Stimulated activated CD4-positive, alpha-beta T cell treated with anti-CD3 and anti-CD28 coated beads, Interleukin-1b, Interleukin-23, amount 100 ng/mL, for 48 hours (primary cell): ENCODE results near the gene HADHA.
"Not testable (repeated sequence)": the region's sequence is repeated elsewhere in the genome, so short reads cannot be mapped to it uniquely, and the experiment has no call there.

Experiments used
- DNase-seq: peaks from one replicate; pipeline ENCODE4 v3.0.0-alpha.2; 2020

Gene HADHA

GRCh38 chr2:26244309-26245230 is at the start of gene HADHA, which contains the start of gene HADHB:
HADHA (minus strand) TSS chr2:26244632; CDS start chr2:26244596, 36 bp downstream.
HADHB (plus strand) TSS chr2:26244939; CDS start chr2:26254255, 9,316 bp downstream.
- peak; percentile 87 for DNase-seq

GRCh38 chr2:26292646-26293045 is 48.2 kb upstream of the HADHA start:
- no peak for DNase-seq

- DNase-seq: no peak
These were observed 45.6 kb upstream of the HADHA start for GRCh38 chr2:26290001-26290400.

- DNase-seq: no peak
These were observed 41.5 kb upstream of the HADHA start for GRCh38 chr2:26285931-26286330.

GRCh38 chr2:26284132-26284531 is 39.7 kb upstream of the HADHA start:
- no peak for DNase-seq

GRCh38 chr2:26283606-26284005 is 39.2 kb upstream of the HADHA start:
- DNase-seq: no peak

GRCh38 chr2:26281226-26281625 is 36.8 kb upstream of the HADHA start:
- no peak for DNase-seq

GRCh38 chr2:26279886-26280285 is 35.5 kb upstream of the HADHA start:
- DNase-seq: no peak

- DNase-seq: no peak
These were observed 32.2 kb upstream of the HADHA start for GRCh38 chr2:26276484-26277227.

- DNase-seq: no peak
These were observed 29.7 kb upstream of the HADHA start for GRCh38 chr2:26274058-26274613.

- DNase-seq: no peak
These were observed 29.1 kb upstream of the HADHA start for GRCh38 chr2:26273501-26273900.

GRCh38 chr2:26270373-26270772 is 25.9 kb upstream of the HADHA start:
- no peak for DNase-seq

GRCh38 chr2:26269571-26270158 is 25.2 kb upstream of the HADHA start:
- DNase-seq: no peak

- not testable (repeated sequence) for DNase-seq
These were observed 24.4 kb upstream of the HADHA start for GRCh38 chr2:26268670-26269385.

GRCh38 chr2:26268213-26268612 is 23.8 kb upstream of the HADHA start:
- DNase-seq: no peak

GRCh38 chr2:26258836-26259235 is 14.4 kb upstream of the HADHA start:
- DNase-seq: not testable (repeated sequence)

GRCh38 chr2:26255759-26256384 is 11.4 kb upstream of the HADHA start:
- no peak for DNase-seq

- DNase-seq: no peak
These were observed 7.5 kb upstream of the HADHA start for GRCh38 chr2:26251893-26252292.

GRCh38 chr2:26249625-26250024 is 5.2 kb upstream of the HADHA start:
- DNase-seq: no peak

- DNase-seq: peak; percentile 42
These were observed 2.4 kb upstream of the HADHA start for GRCh38 chr2:26246818-26247217.

- DNase-seq: no peak
These were observed 1.4 kb upstream of the HADHA start for GRCh38 chr2:26245810-26246209.

- peak; percentile 44 for DNase-seq
These were observed 850 bp upstream of the HADHA start for GRCh38 chr2:26245231-26245732.
